GM21390 (cell line): ENCODE measurements around the gene LTF.
"Not testable (repeated sequence)": the region's sequence is repeated elsewhere in the genome, so short reads cannot be mapped to it uniquely, and the experiment has no call there.

Experiments used
- ATAC-seq: cut with Tn5 transposase; IDR thresholded peaks from one replicate; pipeline ENCODE4 v1.9.1; 2021; ENCODE audit not compliant: unreplicated experiment

Gene LTF

GRCh38 chr3:46416811-46417510 is 47.7 kb downstream of the LTF start:
- ATAC-seq, result no peak

- ATAC-seq, result no peak
Measured at GRCh38 chr3:46416125-46416810, 48.4 kb downstream of the LTF start.

- no peak for ATAC-seq
Measured at GRCh38 chr3:46414739-46415138, 50.0 kb downstream of the LTF start.

- ATAC-seq, result no peak
Measured at GRCh38 chr3:46413951-46414350, 50.8 kb downstream of the LTF start.

- ATAC-seq, result no peak
Measured at GRCh38 chr3:46412786-46413298, 51.9 kb downstream of the LTF start.

GRCh38 chr3:46411271-46411670 is 53.4 kb downstream of the LTF start:
- no peak for ATAC-seq

GRCh38 chr3:46410669-46411068 is 54.0 kb downstream of the LTF start:
- ATAC-seq, result no peak

- no peak for ATAC-seq
Measured at GRCh38 chr3:46409739-46410489, 54.8 kb downstream of the LTF start.

- no peak for ATAC-seq
Measured at GRCh38 chr3:46408853-46409252, 55.9 kb downstream of the LTF start.

- ATAC-seq, result no peak
Measured at GRCh38 chr3:46407970-46408369, 56.7 kb downstream of the LTF start.

GRCh38 chr3:46406788-46407611 is 57.7 kb downstream of the LTF start, which contains the start of the genes CCR5AS and CCRL2:
Gene CCR5AS, minus strand, starts transcription at chr3:46407066.
Gene CCRL2, plus strand, starts transcription at chr3:46407259. Its CDS starts 821 bp downstream, at chr3:46408080.
- no peak for ATAC-seq

GRCh38 chr3:46406443-46406787 is 58.3 kb downstream of the LTF start:
- no peak for ATAC-seq

- no peak for ATAC-seq
Measured at GRCh38 chr3:46405301-46406019, 59.2 kb downstream of the LTF start.

- ATAC-seq, result not testable (repeated sequence)
Measured at GRCh38 chr3:46402902-46403301, 61.8 kb downstream of the LTF start.

GRCh38 chr3:46401579-46401978 is 63.1 kb downstream of the LTF start:
- ATAC-seq, result no peak

GRCh38 chr3:46400846-46401245 is 63.9 kb downstream of the LTF start:
- ATAC-seq, result no peak

- no peak for ATAC-seq
Measured at GRCh38 chr3:46400000-46400734, 64.5 kb downstream of the LTF start.

- no peak for ATAC-seq
Measured at GRCh38 chr3:46399557-46399956, 65.1 kb downstream of the LTF start.

GRCh38 chr3:46399098-46399497 is 65.6 kb downstream of the LTF start:
- no peak for ATAC-seq
